Fibroblast of villous mesenchyme (primary cell): Measurements from ENCODE around the gene SORCS2. TPM values are rescaled to one million over a fixed set of nuclear protein-coding genes. Genes with fewer than 3 reads are reported as not detected.

ENCODE experiments used
- DNase-seq: peaks from one replicate; pipeline ENCODE4 v3.0.0-alpha.2; 2010; ENCODE audit warnings: low read depth
- H3K4me3 ChIP-seq: 2 replicates; pipeline ENCODE4 v1.5.1; 2011; ENCODE audit warnings: low read depth, mild to moderate bottlenecking, low read length
- total RNA-seq: library from RNA; depleted of rRNA; stranded (reverse); fragments of >200 nt; gene quantifications from 2 replicates; pipeline ENCODE4 v1.2.3, GENCODE V29; 2012
- TF ChIP-seq, protein P1 (sequence below): IDR thresholded peaks from 2 replicates; pipeline ENCODE4 v1.5.1; 2012; ENCODE audit warnings: low read depth, mild to moderate bottlenecking, low read length; ENCODE audit not compliant: insufficient read depth

The SORCS2 gene
- total RNA-seq, 1 donor, result under 0.01 TPM

DNA sequence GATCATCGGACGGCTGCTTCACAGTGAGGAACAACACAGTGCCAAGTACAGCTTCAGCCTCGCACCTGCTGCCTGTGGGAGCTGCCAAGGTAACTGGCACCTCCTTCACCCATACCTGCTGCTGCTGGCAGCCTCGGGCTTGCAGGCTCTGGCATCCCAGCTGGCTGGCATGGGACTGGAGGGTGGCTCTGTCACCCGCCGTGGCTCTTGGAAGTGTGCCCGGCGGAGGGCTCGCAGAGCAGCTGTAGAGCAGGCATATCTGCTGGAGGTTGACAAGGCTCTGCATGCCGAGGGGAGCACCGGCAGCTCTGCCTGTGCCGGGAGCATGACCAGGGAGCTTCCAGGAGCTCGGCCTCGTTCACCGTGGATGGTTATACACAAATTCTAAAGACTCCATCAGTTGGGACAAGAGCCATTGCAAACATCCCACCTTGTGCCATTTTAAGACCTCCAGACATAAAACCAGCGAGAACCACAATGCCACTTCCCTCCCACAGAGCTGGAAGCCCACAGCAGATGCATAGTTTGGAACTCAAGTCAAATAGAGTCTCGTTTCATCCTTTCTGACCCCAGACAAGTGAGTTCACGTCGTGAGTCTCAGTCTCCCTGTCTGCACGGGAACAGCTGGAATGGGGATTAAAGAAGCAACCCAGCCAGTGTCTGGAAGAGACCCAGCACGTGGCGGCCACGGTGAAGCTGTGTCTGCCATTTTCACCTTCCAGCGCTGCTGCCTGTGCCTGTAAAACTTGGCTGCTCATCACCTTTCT lies 326.7 kb downstream of the SORCS2 start:
- no peak overlapping the region for H3K4me3 ChIP-seq
- DNase-seq, result no peak
- TF ChIP-seq, protein P1, sequence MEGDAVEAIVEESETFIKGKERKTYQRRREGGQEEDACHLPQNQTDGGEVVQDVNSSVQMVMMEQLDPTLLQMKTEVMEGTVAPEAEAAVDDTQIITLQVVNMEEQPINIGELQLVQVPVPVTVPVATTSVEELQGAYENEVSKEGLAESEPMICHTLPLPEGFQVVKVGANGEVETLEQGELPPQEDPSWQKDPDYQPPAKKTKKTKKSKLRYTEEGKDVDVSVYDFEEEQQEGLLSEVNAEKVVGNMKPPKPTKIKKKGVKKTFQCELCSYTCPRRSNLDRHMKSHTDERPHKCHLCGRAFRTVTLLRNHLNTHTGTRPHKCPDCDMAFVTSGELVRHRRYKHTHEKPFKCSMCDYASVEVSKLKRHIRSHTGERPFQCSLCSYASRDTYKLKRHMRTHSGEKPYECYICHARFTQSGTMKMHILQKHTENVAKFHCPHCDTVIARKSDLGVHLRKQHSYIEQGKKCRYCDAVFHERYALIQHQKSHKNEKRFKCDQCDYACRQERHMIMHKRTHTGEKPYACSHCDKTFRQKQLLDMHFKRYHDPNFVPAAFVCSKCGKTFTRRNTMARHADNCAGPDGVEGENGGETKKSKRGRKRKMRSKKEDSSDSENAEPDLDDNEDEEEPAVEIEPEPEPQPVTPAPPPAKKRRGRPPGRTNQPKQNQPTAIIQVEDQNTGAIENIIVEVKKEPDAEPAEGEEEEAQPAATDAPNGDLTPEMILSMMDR, result no peak

DNA sequence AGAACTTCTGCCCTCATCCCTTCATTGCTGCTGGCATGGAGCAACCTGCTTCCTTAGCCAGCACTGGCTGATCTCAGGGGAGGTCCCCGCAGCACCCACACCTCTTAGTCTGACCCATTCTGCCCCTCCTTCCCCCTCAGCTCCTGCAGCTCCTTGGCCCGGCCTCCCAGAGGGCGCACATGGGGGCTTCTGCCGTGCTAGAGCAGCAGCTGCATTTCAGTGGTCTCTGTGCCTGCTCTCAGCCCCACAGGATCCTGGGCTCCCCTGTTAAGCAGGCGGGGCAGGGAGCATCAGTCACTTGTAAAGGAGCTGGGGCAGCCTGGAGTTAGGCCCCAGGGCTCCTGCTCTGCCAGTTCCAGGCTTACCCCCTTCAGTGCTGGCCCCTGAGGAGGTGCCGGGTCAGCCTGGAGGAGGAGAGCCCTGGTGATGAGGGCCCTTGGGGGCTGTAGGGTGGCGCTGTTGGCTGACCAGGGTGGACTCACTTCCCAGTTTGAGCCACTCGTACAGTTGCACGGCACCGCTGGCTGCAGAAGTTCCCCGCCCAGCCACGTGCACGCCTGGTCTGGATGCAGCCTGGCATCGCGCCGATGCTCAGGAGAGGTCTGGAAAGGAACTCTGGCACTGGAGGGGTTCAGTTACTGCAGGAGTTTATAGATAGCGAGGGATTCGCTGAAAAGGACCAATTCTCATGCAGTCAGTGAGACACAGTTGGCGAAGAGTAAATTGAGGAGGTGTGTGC lies 327.5 kb downstream of the SORCS2 start:
- DNase-seq, result no peak
- TF ChIP-seq, protein P1, result no peak
- no peak overlapping the region for H3K4me3 ChIP-seq

DNA sequence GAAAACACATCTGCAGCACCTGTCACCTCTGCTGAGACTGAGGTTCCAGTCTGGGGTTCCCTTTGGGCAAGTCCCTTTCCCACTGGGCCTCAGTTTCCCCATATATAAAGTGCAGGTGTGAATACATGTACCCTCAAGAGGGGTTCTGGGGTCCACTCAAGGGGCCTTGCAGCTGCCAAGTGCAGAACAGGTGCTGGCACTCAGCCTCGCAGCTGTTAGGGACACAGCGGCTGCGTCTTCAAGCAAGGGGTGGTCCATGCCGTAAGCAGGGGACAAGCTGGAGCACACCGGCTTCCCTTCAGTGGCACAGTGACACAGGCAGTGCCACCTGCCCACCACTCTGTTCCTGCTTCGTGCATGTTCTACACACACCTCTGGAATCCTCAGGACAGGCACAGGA lies 329.3 kb downstream of the SORCS2 start:
- TF ChIP-seq, protein P1, result no peak

DNA sequence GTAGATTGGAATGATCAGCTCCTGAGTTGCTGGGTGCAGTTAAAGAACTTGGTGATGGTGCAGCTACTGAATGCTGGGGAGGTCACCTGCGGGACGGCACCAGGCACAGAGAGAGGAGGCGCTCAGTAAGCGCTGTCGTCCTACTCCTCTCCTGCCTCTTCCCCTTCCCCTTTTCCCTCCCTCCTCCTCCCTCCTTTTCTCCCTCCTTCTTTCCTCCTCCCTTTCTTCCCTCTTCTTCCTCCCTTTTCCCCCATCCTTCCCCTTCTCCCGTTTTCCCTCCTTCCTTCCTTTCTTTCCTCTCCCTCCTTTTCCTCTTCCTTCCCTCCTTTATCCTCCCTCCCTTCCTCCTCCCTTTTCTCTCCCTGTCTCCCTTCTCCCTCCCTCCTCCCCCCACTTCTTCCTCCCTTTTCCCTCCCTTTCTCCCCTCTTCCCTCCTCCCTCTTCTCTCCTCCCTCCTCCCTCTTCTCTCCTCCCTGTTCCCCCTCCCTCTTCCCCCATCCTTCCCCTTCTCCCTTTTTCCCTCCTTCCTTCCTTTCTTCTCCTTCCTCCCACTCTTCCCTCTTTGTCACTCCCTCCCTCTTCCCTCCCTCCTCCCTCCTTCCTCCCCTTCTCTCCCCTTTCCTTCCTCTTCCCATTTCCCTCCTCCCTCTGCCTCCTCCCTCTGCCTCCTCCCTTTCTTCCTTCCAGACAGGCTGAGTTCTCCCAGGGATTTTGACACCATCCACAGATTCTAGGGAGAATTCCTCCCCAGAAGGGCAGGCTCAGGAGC lies 330.3 kb downstream of the SORCS2 start:
- DNase-seq, result no peak
- H3K4me3 ChIP-seq, result no peak overlapping the region
- TF ChIP-seq, protein P1, result no peak

More for the DNA sequence above, 329.3 kb downstream of the SORCS2 start:
- H3K4me3 ChIP-seq, result no peak overlapping the region
- DNase-seq, result no peak

DNA sequence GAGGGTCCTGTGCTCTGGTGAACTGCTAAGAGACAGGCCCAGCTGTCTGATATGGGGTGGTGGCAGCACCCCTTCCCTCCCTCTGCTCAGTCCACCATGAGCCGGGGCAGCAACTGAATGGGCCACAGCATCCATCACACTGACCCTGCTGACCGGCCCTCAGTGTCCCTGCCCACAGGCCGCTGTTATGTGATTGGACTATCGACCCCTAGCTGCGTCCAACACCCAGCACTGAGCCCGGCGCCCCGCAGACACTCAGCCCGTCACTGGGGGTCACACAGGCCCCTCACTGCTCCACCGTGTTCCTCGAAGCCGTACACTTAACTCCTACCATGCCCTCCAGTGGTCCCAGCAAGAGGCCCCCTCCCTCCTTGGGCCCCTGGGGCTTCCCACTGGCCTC lies 331.2 kb downstream of the SORCS2 start:
- H3K4me3 ChIP-seq, result no peak overlapping the region
- TF ChIP-seq, protein P1, result no peak
- DNase-seq, result no peak

DNA sequence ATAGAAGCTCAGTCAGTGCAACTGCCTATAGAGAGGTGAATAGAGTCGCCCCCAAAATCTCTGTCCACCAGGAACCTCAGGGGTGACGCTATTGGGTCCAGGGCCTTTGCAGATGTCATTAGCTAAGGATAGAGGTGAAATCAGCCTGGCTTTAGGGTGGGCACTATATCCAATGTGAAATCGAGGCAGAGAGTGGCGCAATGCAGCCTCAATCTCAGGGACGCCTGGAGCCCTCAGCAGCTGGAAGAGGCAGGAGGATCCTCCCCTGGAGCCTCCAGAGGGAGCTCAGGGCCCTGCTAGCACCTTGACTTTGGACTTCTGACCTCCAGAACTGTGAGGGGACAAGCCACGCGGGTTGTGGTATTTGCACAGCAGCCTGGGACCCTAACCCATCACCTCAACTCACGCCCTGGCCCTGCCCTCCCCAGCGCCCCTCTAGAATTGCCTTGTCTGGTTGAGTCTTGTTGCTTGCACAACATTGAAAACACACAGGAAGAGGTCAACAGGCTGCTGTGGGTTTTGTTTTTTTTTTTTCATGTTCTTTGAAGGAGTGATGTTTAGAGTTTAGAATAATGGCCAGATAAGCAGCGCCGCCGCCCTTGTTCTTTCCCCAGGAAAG lies 331.8 kb downstream of the SORCS2 start:
- no peak overlapping the region for H3K4me3 ChIP-seq
- TF ChIP-seq, protein P1, result no peak
- DNase-seq, result peak; percentile 7
